KMS-11 (cell line): Measurements from ENCODE around the gene PMP22.

Experiments used
- H2AFZ ChIP-seq: fragments of 200-600 bp; sonication (generic); 2 replicates; pipeline ENCODE4 v1.6.1; 2016; ENCODE audit warnings: antibody characterized with exemption, mixed run types, low read depth
- H3K27ac ChIP-seq: fragments of 200-600 bp; sonication (generic); 2 replicates; pipeline ENCODE4 v1.6.1; 2016; ENCODE audit warnings: mild to moderate bottlenecking, mixed run types
- H3K27me3 ChIP-seq: fragments of 200-600 bp; sonication (generic); 2 replicates; pipeline ENCODE4 v1.6.1; 2017; ENCODE audit warnings: mild to moderate bottlenecking, low read depth, mixed run types, moderate library complexity; ENCODE audit not compliant: insufficient read depth
- H3K36me3 ChIP-seq: fragments of 200-600 bp; sonication (generic); 2 replicates; pipeline ENCODE4 v1.6.1; 2017; ENCODE audit warnings: mild to moderate bottlenecking, mixed run types; ENCODE audit not compliant: insufficient read depth
- H3K4me1 ChIP-seq: fragments of 200-600 bp; sonication (generic); 2 replicates; pipeline ENCODE4 v1.6.1; 2016; ENCODE audit warnings: mild to moderate bottlenecking, low read depth, mixed run types; ENCODE audit not compliant: poor library complexity, severe bottlenecking
- H3K4me2 ChIP-seq: fragments of 200-600 bp; sonication (generic); 2 replicates; pipeline ENCODE4 v1.7.0; 2016; ENCODE audit warnings: mild to moderate bottlenecking, mixed run types
- H3K4me3 ChIP-seq: fragments of 200-600 bp; sonication (generic); IDR thresholded peaks from 2 replicates; pipeline ENCODE4 v1.6.1; 2017; ENCODE audit warnings: low read depth, low read length, mixed read lengths; ENCODE audit not compliant: insufficient read depth
- H3K79me2 ChIP-seq: fragments of 200-600 bp; sonication (generic); 2 replicates; pipeline ENCODE4 v1.6.1; 2016; ENCODE audit warnings: low read depth, mixed run types; ENCODE audit not compliant: insufficient read depth
- H3K9ac ChIP-seq: fragments of 200-600 bp; sonication (generic); 2 replicates; pipeline ENCODE4 v1.6.1; 2016; ENCODE audit warnings: mild to moderate bottlenecking, mixed run types
- H4K20me1 ChIP-seq: fragments of 200-600 bp; sonication (generic); 2 replicates; pipeline ENCODE4 v1.6.1; 2016; ENCODE audit warnings: mild to moderate bottlenecking, mixed run types; ENCODE audit not compliant: insufficient read depth
- CTCF ChIP-seq: fragments of 200-600 bp; sonication (generic); conservative IDR thresholded peaks from 2 replicates; pipeline ENCODE4 v1.6.1; 2017; ENCODE audit warnings: low read depth, mild to moderate bottlenecking, antibody characterized with exemption, low read length, moderate library complexity, mixed read lengths

PMP22 gene

GRCh38 chr17:15267996-15268395 is 2.9 kb upstream of the PMP22 start:
- Histone ChIP-seq H4K20me1 (no peaks in the 10 kb centered on the region), H3K27me3 (no peaks in the 10 kb centered on the region), H3K36me3 (no peaks in the 10 kb centered on the region), H3K27ac (no peak overlapping the region), H3K9ac (no peak overlapping the region), H3K4me1 (no peaks in the 10 kb centered on the region), H3K4me3 (no peak overlapping the region), H3K4me2 (no peak overlapping the region), H2AFZ (no peak overlapping the region), H3K79me2 (no peaks in the 10 kb centered on the region)
- TF ChIP-seq CTCF = no peak

GRCh38 chr17:15266325-15267125 is 1.4 kb upstream of the PMP22 start:
- no peaks in the 10 kb centered on the region for H3K79me2 ChIP-seq
- no peak overlapping the region for H3K4me2 ChIP-seq
- H3K4me3 ChIP-seq = no peak overlapping the region
- H3K4me1 ChIP-seq = no peaks in the 10 kb centered on the region
- no peak overlapping the region for H3K27ac ChIP-seq
- no peaks in the 10 kb centered on the region for H3K27me3 ChIP-seq
- no peak overlapping the region for H2AFZ ChIP-seq
- no peaks in the 10 kb centered on the region for H4K20me1 ChIP-seq
- no peak overlapping the region for H3K9ac ChIP-seq
- no peak for TF ChIP-seq CTCF
- no peaks in the 10 kb centered on the region for H3K36me3 ChIP-seq

GRCh38 chr17:15264542-15264941 is 584 bp downstream of the PMP22 start:
- H3K4me3 ChIP-seq = no peak overlapping the region

GRCh38 chr17:15263680-15264079 is 1.4 kb downstream of the PMP22 start:
- Histone ChIP-seq H3K4me3 (no peak overlapping the region), H2AFZ (no peak overlapping the region), H4K20me1 (no peaks in the 10 kb centered on the region), H3K9ac (no peak overlapping the region), H3K79me2 (no peaks in the 10 kb centered on the region), H3K36me3 (no peaks in the 10 kb centered on the region), H3K27me3 (no peaks in the 10 kb centered on the region), H3K4me1 (no peaks in the 10 kb centered on the region), H3K4me2 (no peak overlapping the region), H3K27ac (no peak overlapping the region)
- TF ChIP-seq CTCF = no peak

More at GRCh38 chr17:15264542-15264941, 584 bp downstream of the PMP22 start:
- Histone ChIP-seq H3K4me2 (no peak overlapping the region), H3K79me2 (no peaks in the 10 kb centered on the region), H3K36me3 (no peaks in the 10 kb centered on the region), H3K9ac (no peak overlapping the region), H3K27ac (no peak overlapping the region), H3K27me3 (no peaks in the 10 kb centered on the region), H2AFZ (no peak overlapping the region), H4K20me1 (no peaks in the 10 kb centered on the region), H3K4me1 (no peaks in the 10 kb centered on the region)
- no peak for TF ChIP-seq CTCF
